Osteoblast (primary cell): ENCODE results near the gene RGS16. TPM values are rescaled to one million over a fixed set of nuclear protein-coding genes. Genes with fewer than 3 reads are reported as not detected.

ENCODE experiments used
- DNase-seq: peaks from one replicate; pipeline ENCODE4 v3.0.0; 2011; ENCODE audit warnings: low spot score, mixed read lengths; ENCODE audit not compliant: insufficient read length; ENCODE audit errors: missing footprints
- H2AFZ ChIP-seq: 2 replicates; pipeline ENCODE4 v1.6.0; 2011; ENCODE audit warnings: mild to moderate bottlenecking, low read length
- H3K27ac ChIP-seq: 2 replicates; pipeline ENCODE4 v1.5.1; 2011; ENCODE audit warnings: mild to moderate bottlenecking, low read depth, low read length, moderate library complexity
- H3K27me3 ChIP-seq: 2 replicates; pipeline ENCODE4 v1.6.0; 2012; ENCODE audit warnings: mild to moderate bottlenecking, control low read depth, inconsistent platforms, low read length, moderate library complexity; ENCODE audit not compliant: insufficient read depth
- H3K36me3 ChIP-seq: 2 replicates; pipeline ENCODE4 v1.5.1; 2011; ENCODE audit warnings: mild to moderate bottlenecking, low read length, control low read depth, moderate library complexity; ENCODE audit not compliant: insufficient read depth
- H3K4me1 ChIP-seq: 2 replicates; pipeline ENCODE4 v1.5.1; 2011; ENCODE audit warnings: mild to moderate bottlenecking, low read length, control low read depth, moderate library complexity; ENCODE audit not compliant: insufficient read depth
- H3K4me2 ChIP-seq: 2 replicates; pipeline ENCODE4 v1.6.0; 2011; ENCODE audit warnings: mild to moderate bottlenecking, low read length; ENCODE audit not compliant: insufficient read depth
- H3K4me3 ChIP-seq: fragments of 200-600 bp; sonication (generic); 3 replicates; pipeline ENCODE4 v1.5.1; 2012; ENCODE audit warnings: mild to moderate bottlenecking, low read length, inconsistent platforms; ENCODE audit not compliant: insufficient read depth
- H3K79me2 ChIP-seq: 2 replicates; pipeline ENCODE4 v1.6.0; 2012; ENCODE audit warnings: mild to moderate bottlenecking, low read length, control low read depth, inconsistent platforms; ENCODE audit not compliant: insufficient read depth
- H3K9me3 ChIP-seq: 2 replicates; pipeline ENCODE4 v1.5.1; 2011; ENCODE audit warnings: low read depth, low read length, control low read depth
- H4K20me1 ChIP-seq: 2 replicates; pipeline ENCODE4 v1.6.0; 2012; ENCODE audit warnings: mild to moderate bottlenecking, low read length, control low read depth; ENCODE audit not compliant: insufficient read depth
- CTCF ChIP-seq: IDR thresholded peaks from 2 replicates; pipeline ENCODE4 v1.5.1; 2011; ENCODE audit warnings: mild to moderate bottlenecking, low read depth, low read length, moderate library complexity; ENCODE audit errors: extremely low read depth
- total RNA-seq: library from RNA; depleted of rRNA; stranded (reverse); fragments of >200 nt; gene quantifications from 2 replicates; pipeline ENCODE4 v1.2.3, GENCODE V29; 2012

Gene RGS16
- total RNA-seq, 1 donor = under 0.01 TPM

- Histone ChIP-seq H3K27ac (peak overlapping the region; percentile 72), H4K20me1 (no peaks in the 10 kb centered on the region), H3K4me1 (peaks cover 6% of the 10 kb centered on the region), H2AFZ (peak overlapping the region; percentile 92), H3K79me2 (no peaks in the 10 kb centered on the region), H3K9me3 (no peaks in the 10 kb centered on the region), H3K4me3 (peak overlapping the region; percentile 74), H3K36me3 (no peaks in the 10 kb centered on the region), H3K4me2 (peak overlapping the region; percentile 85), H3K27me3 (no peaks in the 10 kb centered on the region)
- DNase-seq = no peak
- TF ChIP-seq CTCF = no peak
Observed at GRCh38 chr1:182587666-182588499, 16.3 kb downstream of the RGS16 start.

GRCh38 chr1:182587093-182587492, 17.1 kb downstream of the RGS16 start:
- H3K9me3 ChIP-seq = no peaks in the 10 kb centered on the region
- H3K4me1 ChIP-seq = peaks cover 6% of the 10 kb centered on the region
- no peaks in the 10 kb centered on the region for H4K20me1 ChIP-seq
- no peak overlapping the region for H3K4me2 ChIP-seq
- no peak overlapping the region for H2AFZ ChIP-seq
- no peak for TF ChIP-seq CTCF
- H3K27ac ChIP-seq = no peak overlapping the region
- no peaks in the 10 kb centered on the region for H3K27me3 ChIP-seq
- no peak for DNase-seq
- H3K79me2 ChIP-seq = no peaks in the 10 kb centered on the region
- H3K36me3 ChIP-seq = no peaks in the 10 kb centered on the region
- no peak overlapping the region for H3K4me3 ChIP-seq

GRCh38 chr1:182586380-182586779, 17.8 kb downstream of the RGS16 start:
- no peaks in the 10 kb centered on the region for H3K9me3 ChIP-seq
- no peaks in the 10 kb centered on the region for H4K20me1 ChIP-seq
- H3K79me2 ChIP-seq = no peaks in the 10 kb centered on the region
- no peak for DNase-seq
- H3K4me1 ChIP-seq = peaks cover 6% of the 10 kb centered on the region
- TF ChIP-seq CTCF = no peak
- no peak overlapping the region for H3K4me2 ChIP-seq
- no peak overlapping the region for H3K27ac ChIP-seq
- no peaks in the 10 kb centered on the region for H3K27me3 ChIP-seq
- no peak overlapping the region for H3K4me3 ChIP-seq
- no peak overlapping the region for H2AFZ ChIP-seq
- no peaks in the 10 kb centered on the region for H3K36me3 ChIP-seq

- H3K9me3 ChIP-seq = no peaks in the 10 kb centered on the region
- H3K36me3 ChIP-seq = peaks cover 1% of the 10 kb centered on the region
- H2AFZ ChIP-seq = no peak overlapping the region
- no peak for DNase-seq
- H3K4me3 ChIP-seq = no peak overlapping the region
- no peak overlapping the region for H3K27ac ChIP-seq
- H3K27me3 ChIP-seq = no peaks in the 10 kb centered on the region
- H3K4me1 ChIP-seq = peaks cover 6% of the 10 kb centered on the region
- TF ChIP-seq CTCF = no peak
- no peaks in the 10 kb centered on the region for H4K20me1 ChIP-seq
- no peaks in the 10 kb centered on the region for H3K79me2 ChIP-seq
- H3K4me2 ChIP-seq = no peak overlapping the region
Observed at GRCh38 chr1:182584746-182585145, 19.4 kb downstream of the RGS16 start.
